HG03558 (cell line): ENCODE data around the gene PCDH9.
"Not testable (repeated sequence)": the region's sequence is repeated elsewhere in the genome, so short reads cannot be mapped to it uniquely, and the experiment has no call there.

Source experiments
- ATAC-seq: cut with Tn5 transposase; IDR thresholded peaks from one replicate; pipeline ENCODE4 v1.9.1; 2021; ENCODE audit warnings: moderate number of reproducible peaks; ENCODE audit not compliant: unreplicated experiment; ENCODE audit errors: extremely low read depth

The PCDH9 gene

GRCh38 chr13:66273011-66273410 is 957.1 kb downstream of the PCDH9 start:
- no peak for ATAC-seq

- ATAC-seq: no peak
Observed at GRCh38 chr13:66266761-66267160, 963.4 kb downstream of the PCDH9 start.

GRCh38 chr13:66266348-66266747 is 963.8 kb downstream of the PCDH9 start:
- ATAC-seq: no peak

- ATAC-seq: no peak
Observed at GRCh38 chr13:66265371-66265770, 964.8 kb downstream of the PCDH9 start.

- no peak for ATAC-seq
Observed at GRCh38 chr13:66264971-66265370, 965.2 kb downstream of the PCDH9 start.

- no peak for ATAC-seq
Observed at GRCh38 chr13:66262330-66262729, 967.8 kb downstream of the PCDH9 start.

- not testable (repeated sequence) for ATAC-seq
Observed at GRCh38 chr13:66259426-66259825, 970.7 kb downstream of the PCDH9 start.
